Measurements from ENCODE around the gene CRACDL.

The CRACDL gene

DNA sequence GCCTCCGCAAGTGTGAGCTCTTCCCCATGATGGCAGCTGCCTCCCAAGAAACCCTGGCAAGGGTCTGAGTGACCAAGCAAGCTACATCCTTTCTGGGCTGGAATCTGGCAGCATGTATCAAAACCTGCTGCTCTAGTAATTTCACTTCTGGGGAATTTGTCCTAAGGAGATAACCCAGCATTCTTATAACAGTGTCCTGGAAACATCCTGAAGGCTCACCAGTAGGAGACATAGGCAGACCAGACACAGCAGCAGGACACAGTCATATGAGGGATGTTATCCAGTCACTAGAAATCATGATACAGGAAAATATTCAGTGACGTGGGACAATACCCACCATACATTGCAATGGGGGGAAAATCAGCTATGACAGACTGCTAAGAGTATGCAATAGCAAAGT, 64.5 kb downstream of the CRACDL start:
- TF ChIP-seq, protein P1, sequence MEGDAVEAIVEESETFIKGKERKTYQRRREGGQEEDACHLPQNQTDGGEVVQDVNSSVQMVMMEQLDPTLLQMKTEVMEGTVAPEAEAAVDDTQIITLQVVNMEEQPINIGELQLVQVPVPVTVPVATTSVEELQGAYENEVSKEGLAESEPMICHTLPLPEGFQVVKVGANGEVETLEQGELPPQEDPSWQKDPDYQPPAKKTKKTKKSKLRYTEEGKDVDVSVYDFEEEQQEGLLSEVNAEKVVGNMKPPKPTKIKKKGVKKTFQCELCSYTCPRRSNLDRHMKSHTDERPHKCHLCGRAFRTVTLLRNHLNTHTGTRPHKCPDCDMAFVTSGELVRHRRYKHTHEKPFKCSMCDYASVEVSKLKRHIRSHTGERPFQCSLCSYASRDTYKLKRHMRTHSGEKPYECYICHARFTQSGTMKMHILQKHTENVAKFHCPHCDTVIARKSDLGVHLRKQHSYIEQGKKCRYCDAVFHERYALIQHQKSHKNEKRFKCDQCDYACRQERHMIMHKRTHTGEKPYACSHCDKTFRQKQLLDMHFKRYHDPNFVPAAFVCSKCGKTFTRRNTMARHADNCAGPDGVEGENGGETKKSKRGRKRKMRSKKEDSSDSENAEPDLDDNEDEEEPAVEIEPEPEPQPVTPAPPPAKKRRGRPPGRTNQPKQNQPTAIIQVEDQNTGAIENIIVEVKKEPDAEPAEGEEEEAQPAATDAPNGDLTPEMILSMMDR (conservative IDR thresholded peaks at IDR 0.05; ENCODE audit: low read depth, low read length) = no peak
- DNase-seq (ENCODE audit: low read depth) = no peak
- H3K4me3 ChIP-seq (ENCODE audit: low read depth, low read length) = no peak overlapping the region

DNA sequence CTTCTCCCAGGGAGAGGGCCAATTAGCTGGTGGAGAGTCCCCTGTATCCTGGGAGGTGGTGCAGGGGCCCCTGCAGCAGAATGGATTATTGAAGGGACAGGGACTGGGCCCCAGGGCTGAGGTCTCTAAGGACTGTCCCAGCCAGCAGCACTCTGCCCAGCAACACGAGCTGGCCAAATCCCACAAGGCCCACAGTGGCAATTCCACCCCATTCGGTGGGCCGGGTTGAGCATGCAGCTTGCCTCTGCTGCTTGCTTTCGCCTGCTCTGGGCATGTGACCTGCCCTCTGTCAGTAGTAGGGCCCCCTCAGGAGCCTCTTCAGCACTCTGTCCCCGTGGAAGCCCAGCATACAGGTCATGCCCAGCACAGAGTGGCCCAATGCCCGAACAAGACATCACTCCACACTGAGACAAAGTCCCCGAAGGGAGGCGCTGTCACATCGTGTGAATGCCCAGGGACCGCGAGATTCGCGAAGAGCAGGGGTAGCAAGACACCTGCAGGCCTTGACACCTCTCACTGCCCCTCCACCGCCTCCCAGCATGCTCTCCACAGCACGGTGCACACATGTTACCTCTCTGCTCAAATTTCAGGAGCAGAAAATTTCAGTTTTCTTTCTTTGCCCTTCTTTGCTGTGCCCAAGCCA, 65.4 kb downstream of the CRACDL start:
- H3K4me3 ChIP-seq (ENCODE audit: low read depth, low read length) = no peak overlapping the region
- TF ChIP-seq, protein P1 (conservative IDR thresholded peaks at IDR 0.05; ENCODE audit: low read depth, low read length) = no peak
- DNase-seq (ENCODE audit: low read depth) = no peak

DNA sequence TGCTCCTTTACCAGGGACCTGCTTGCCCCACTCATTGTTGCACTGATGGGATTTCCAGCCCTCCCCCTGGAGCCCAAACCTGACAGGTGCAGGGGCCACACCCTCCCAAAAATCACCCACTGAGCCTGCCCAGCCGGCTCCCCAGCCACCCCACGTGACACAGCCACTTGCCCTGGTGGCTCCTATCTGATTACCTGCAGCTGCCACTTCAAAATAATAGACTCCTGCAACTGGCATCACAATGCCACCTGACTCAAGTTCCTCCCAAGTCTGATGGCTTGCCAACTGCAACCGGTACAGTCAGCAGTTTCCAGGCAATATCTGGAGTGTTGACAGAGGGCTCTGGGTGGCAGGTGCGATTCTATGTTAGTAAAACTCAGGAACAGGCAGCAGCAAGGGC, 66.2 kb downstream of the CRACDL start:
- H3K4me3 ChIP-seq (ENCODE audit: low read depth, low read length) = no peak overlapping the region
- no peak for DNase-seq (ENCODE audit: low read depth)
- TF ChIP-seq, protein P1 (conservative IDR thresholded peaks at IDR 0.05; ENCODE audit: low read depth, low read length) = no peak

DNA sequence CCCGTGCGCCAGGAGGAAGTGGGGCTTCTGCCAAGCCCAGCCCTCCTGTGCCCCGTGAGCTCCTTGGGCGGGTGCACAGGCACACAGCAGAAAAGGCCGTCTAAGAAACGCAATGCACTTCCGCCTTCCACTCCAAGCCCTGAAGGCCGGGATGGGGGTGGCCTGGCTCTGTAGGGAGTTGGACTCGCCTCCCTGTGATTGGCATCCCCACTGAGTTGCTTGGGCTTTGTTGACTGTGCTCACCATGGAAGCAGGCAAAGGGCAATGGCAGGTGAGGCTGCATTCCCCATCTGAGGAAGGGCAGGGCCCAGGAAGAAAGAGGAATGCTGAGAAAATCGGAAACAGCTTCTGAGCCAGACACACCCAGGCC, 66.8 kb downstream of the CRACDL start:
- no peak for DNase-seq (ENCODE audit: low read depth)
- TF ChIP-seq, protein P1 (conservative IDR thresholded peaks at IDR 0.05; ENCODE audit: low read depth, low read length) = no peak
- H3K4me3 ChIP-seq (ENCODE audit: low read depth, low read length) = no peak overlapping the region

DNA sequence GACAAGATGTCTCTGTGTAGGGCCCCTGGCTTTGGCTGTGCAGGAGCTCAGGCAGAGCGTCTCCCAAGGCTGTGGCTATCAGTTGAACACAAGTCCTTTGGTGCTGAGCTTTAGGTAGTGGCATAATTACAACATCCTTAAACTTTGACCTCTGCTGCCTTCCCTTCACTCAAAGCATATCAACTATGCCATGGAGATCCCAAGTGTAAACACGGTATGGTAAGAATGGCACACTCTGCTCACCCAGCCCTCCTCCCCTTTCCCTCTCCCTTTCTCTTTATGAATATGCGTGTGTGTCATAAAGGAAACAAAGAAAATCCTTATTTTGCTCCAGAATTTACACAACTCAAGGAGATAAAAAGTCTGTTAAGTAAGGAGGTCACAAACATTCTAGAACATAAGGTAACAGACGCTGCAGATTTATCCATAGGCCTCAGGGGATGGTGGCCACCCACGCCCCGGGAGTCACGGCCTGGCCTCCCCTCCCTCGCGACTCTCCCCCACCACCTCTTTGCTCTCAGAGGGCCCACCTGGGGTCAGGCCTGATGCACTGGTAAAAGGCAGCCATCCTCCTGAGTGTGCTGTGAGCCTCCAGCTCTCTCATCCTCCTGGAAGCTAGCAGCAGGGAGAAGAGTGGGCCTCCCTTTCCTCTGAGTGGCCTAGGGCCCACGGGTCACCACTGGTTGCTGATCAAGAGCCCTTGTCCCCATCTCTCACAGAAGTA, 67.3 kb downstream of the CRACDL start:
- no peak overlapping the region for H3K4me3 ChIP-seq (ENCODE audit: low read depth, low read length)
- no peak for DNase-seq (ENCODE audit: low read depth)
- TF ChIP-seq, protein P1 (conservative IDR thresholded peaks at IDR 0.05; ENCODE audit: low read depth, low read length) = no peak

DNA sequence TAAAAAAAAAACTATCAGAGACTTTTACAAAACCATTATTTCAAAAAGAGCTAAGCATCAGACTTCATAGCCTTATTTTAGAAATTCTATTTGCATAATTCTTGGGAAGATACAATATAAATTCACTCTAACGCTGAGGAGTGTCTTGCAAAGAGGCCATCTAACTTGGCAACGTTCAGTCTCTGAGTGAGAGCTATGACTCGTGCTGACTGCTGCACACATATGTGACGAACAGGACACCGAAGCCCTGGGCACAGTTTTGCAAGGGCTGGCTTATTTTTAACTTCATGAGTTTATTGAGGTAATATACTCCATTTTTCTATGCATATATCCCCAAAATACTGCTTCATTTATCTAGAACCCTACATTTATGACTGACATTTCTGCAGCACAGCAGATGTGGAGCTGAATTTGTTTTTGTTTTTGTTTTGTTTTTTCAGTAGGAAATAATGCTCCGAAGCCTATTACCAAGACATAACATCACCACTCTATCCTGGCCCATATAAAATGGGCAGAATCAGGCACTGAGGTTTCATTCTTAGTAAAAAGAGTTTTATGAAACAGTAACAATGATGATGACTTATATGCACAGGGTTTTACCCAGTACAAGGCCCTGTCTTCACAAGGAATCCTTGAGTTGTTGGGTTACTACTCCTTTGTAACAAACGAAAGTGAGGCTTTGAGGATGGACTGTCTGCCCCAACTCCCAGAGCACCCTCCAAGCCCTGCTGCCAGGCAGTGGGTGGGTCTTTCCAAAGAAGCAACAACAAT, 68.3 kb downstream of the CRACDL start:
- TF ChIP-seq, protein P1 (conservative IDR thresholded peaks at IDR 0.05; ENCODE audit: low read depth, low read length) = no peak
- no peak overlapping the region for H3K4me3 ChIP-seq (ENCODE audit: low read depth, low read length)
- no peak for DNase-seq (ENCODE audit: low read depth)
